HG03159 (cell line): ENCODE results near the gene SPTLC1.

Experiments
- ATAC-seq: cut with Tn5 transposase; IDR thresholded peaks from one replicate; pipeline ENCODE4 v1.9.1; 2021; ENCODE audit warnings: mild to moderate bottlenecking, moderate library complexity; ENCODE audit not compliant: unreplicated experiment

Gene SPTLC1

GRCh38 chr9:91992461-91993041 is 122.7 kb downstream of the SPTLC1 start:
- no peak for ATAC-seq

- ATAC-seq = no peak
Measured at GRCh38 chr9:91991721-91992341, 123.4 kb downstream of the SPTLC1 start.

GRCh38 chr9:91986248-91986647 is 129.0 kb downstream of the SPTLC1 start:
- no peak for ATAC-seq

- ATAC-seq = no peak
Measured at GRCh38 chr9:91985692-91986091, 129.5 kb downstream of the SPTLC1 start.
